ENCODE measurements around the gene SUSD6.

The SUSD6 gene

DNA sequence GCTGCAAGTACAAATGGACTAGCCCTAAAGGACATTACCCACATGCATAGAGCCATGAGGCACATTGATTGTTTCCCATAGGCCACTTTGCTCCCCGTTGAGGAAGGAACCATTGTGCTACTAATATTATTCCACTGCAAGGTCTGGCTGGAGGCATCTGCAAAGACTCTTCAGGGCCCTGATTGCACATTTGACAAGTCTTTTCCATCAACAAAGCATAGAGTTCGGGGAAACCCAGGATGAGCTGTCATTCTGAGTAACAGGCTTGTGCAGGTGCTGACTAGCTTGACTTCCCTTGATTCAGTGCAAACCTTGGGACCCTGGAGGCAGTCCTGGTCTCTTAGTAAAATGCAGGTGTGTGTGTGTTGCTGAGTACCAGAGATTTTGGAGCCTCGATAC lies 73.8 kb downstream of the SUSD6 start:
- Histone ChIP-seq H3K4me2 (peak overlapping the region; percentile 75), H3K4me1 (peaks cover 97% of the 10 kb centered on the region), H3K4me3 (no peak overlapping the region), H3K27me3 (no peaks in the 10 kb centered on the region), H3K36me3 (peaks cover 16% of the 10 kb centered on the region), H4K20me1 (no peaks in the 10 kb centered on the region; the same call in 1 of the 2 replicates), H3K9me3 (peaks cover 11% of the 10 kb centered on the region; the same call in 1 of the 2 replicates), H3K9ac (0 out of 2 replicates have a peak overlapping the region, but pooled peaks have one; percentile 36), H3K27ac (peak overlapping the region; percentile 87)
- TF ChIP-seq Cebpa-rat (IDR thresholded peaks at IDR 0.05) = no peak

DNA sequence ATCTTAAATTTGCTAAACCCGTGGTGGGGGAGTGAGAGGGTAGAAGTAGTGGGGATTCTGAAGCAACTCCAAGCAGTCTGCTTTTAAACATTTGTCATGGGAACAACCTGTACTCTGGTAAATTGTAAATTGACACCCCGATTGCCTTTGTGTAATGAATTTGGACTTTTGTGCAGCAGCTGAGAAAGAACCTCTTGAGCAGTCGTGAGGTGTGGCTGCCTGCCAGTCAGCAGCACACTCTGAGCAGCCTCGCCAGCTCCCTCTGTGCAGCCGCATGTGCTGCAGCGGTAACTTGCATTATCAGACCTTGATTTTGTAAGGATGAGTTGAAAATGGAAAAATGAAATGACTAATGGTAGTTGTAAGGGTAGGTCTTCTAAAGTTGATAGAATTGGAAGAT lies 74.3 kb downstream of the SUSD6 start:
- Histone ChIP-seq H4K20me1 (no peaks in the 10 kb centered on the region; the same call in 1 of the 2 replicates), H3K27ac (peak overlapping the region; percentile 87), H3K4me2 (peak overlapping the region; percentile 75), H3K9me3 (peaks cover 11% of the 10 kb centered on the region; the same call in 1 of the 2 replicates), H3K4me3 (no peak overlapping the region), H3K4me1 (peaks cover 97% of the 10 kb centered on the region), H3K9ac (0 out of 2 replicates have a peak overlapping the region, but pooled peaks have one; percentile 36), H3K27me3 (no peaks in the 10 kb centered on the region), H3K36me3 (peaks cover 15% of the 10 kb centered on the region)
- no peak for TF ChIP-seq Cebpa-rat (IDR thresholded peaks at IDR 0.05)

DNA sequence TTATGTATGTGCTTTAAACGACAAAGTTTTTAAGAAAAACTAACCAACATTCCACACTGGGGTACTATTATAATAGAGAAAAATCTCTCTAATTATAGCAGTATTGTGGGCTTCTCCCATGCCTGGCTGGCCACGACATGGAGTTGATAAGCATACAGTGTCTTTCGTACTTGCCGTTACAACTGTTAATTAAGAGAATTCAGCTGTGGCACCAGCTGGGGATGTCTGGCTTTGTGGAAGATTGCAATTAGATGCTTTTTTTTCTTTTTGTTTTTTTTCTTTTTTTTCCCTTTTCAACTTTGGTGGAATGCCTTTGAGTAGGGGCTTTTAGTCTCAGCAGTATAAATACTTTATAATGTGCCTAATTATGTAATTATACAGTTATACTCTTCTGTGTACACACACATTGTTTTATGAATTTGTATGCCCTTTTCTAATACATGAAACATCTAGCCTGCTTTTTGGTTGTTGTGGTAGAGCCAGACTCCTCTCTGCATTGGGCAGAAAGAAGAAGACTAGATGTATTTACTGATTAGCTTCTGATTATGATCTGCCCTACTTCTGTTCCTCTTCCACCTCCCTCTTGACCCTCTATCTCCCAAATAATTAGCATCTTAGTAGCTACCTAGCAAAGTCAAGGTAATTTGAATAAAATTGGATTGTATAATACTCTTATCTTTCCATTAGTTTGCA lies 76.4 kb downstream of the SUSD6 start:
- Histone ChIP-seq H3K27ac (peak overlapping the region; percentile 87), H4K20me1 (no peaks in the 10 kb centered on the region), H3K9ac (peak overlapping the region; percentile 67), H3K4me2 (peak overlapping the region; percentile 75), H3K36me3 (no peaks in the 10 kb centered on the region), H3K4me1 (peaks cover 100% of the 10 kb centered on the region), H3K27me3 (no peaks in the 10 kb centered on the region), H3K9me3 (no peaks in the 10 kb centered on the region), H3K4me3 (0 out of 2 replicates have a peak overlapping the region, but pooled peaks have one; percentile 27)
- TF ChIP-seq Cebpa-rat (IDR thresholded peaks at IDR 0.05) = no peak

DNA sequence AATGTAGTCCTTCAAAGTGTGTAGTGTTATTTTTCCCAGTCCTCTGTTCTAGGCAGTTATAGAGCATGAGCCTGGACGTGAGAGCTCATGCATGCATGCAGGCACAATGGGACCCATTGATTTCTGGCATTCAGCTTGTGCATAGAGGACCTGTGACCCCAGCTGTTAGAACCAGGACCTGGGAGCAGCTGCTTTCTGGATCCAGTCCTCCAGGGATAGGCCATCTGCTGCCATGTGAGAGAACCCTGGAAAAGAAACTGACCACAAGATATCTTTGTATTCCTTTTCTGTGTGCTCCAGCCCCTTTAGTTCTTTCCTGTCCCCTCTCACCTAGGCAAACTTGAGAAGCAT lies 76.9 kb downstream of the SUSD6 start:
- Histone ChIP-seq H3K4me1 (peaks cover 100% of the 10 kb centered on the region), H3K27ac (peak overlapping the region; percentile 87), H3K9ac (peak overlapping the region; percentile 67), H3K9me3 (no peaks in the 10 kb centered on the region), H3K36me3 (no peaks in the 10 kb centered on the region), H3K27me3 (no peaks in the 10 kb centered on the region), H4K20me1 (no peaks in the 10 kb centered on the region), H3K4me3 (0 out of 2 replicates have a peak overlapping the region, but pooled peaks have one; percentile 27), H3K4me2 (peak overlapping the region; percentile 75)
- no peak for TF ChIP-seq Cebpa-rat (IDR thresholded peaks at IDR 0.05)

DNA sequence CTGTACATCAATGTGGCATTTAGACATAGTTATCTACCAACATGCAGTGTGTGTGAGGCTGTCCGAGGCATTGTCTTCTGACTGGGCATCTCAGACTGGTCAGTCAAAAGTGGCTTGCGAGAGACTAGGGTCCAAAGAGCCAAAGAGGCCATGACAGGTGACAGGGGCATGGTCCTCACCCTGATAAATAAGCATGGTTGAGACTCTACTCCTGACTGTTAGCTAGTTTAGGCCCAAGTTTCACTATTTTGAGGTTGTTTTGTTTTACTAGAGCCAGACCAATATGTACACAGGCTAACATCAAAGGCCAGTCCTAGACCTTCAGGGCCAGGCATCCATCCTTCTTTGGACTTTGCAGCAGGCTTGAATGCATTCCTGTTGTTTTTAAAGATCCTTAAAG lies 78.6 kb downstream of the SUSD6 start:
- Histone ChIP-seq H4K20me1 (no peaks in the 10 kb centered on the region), H3K4me2 (peak overlapping the region; percentile 75), H3K27ac (peak overlapping the region; percentile 87), H3K4me3 (no peak overlapping the region), H3K36me3 (no peaks in the 10 kb centered on the region), H3K9ac (peak overlapping the region; percentile 43; the same call in 1 of the 2 replicates), H3K9me3 (no peaks in the 10 kb centered on the region), H3K4me1 (peaks cover 100% of the 10 kb centered on the region), H3K27me3 (no peaks in the 10 kb centered on the region)
- TF ChIP-seq Cebpa-rat (IDR thresholded peaks at IDR 0.05) = no peak

DNA sequence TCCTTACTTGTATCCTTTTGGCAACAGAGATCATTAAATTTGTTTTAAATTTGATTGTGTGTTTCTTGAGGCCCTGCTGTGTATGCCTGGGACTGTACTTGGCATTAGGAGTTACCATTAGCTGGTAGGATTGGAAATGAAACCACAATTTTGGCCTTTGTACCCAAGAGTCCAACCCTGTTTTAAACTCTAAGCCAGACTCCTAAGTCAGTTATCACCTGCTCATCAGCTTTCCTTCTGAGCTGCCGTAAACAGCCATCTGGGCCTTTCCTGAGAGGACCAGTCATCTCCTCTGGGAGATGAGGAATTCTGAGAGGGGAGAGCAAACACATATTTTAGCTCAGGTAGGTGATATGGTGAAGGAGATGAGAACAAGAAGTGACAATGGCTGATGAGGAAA lies 81.2 kb downstream of the SUSD6 start:
- no peaks in the 10 kb centered on the region for H4K20me1 ChIP-seq
- H3K27ac ChIP-seq = peak overlapping the region; percentile 87
- TF ChIP-seq Cebpa-rat (IDR thresholded peaks at IDR 0.05) = no peak
- H3K9me3 ChIP-seq = no peaks in the 10 kb centered on the region
- no peaks in the 10 kb centered on the region for H3K27me3 ChIP-seq
- peak overlapping the region; percentile 17; the same call in 1 of the 2 replicates for H3K9ac ChIP-seq
- peaks cover 97% of the 10 kb centered on the region for H3K4me1 ChIP-seq
- peak overlapping the region; percentile 75 for H3K4me2 ChIP-seq
- no peaks in the 10 kb centered on the region for H3K36me3 ChIP-seq
- no peak overlapping the region for H3K4me3 ChIP-seq

DNA sequence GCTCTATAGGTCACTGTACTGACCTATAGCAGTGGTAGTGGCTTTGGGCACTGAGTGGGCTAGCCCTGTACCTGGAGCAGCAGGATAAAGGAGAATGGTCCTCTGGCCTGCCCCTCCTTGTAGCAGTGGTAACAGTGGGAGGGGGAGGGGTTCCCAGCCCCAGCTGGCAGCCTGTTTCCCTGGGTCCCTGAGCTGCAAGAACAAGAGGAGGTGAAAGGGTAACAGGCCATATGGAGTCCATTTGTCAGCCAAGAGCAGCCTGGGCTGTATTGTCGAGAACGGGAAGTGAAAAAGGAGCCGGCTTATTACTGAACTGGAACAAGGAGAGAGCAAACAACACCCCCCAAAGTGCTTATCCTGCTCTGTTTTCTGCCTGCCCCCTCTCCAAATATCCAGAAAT lies 81.7 kb downstream of the SUSD6 start:
- H3K27ac ChIP-seq = peak overlapping the region; percentile 87
- no peak for TF ChIP-seq Cebpa-rat (IDR thresholded peaks at IDR 0.05)
- H3K9ac ChIP-seq = peak overlapping the region; percentile 17; the same call in 1 of the 2 replicates
- H3K4me2 ChIP-seq = peak overlapping the region; percentile 75
- H3K36me3 ChIP-seq = no peaks in the 10 kb centered on the region
- H3K4me1 ChIP-seq = peaks cover 91% of the 10 kb centered on the region
- no peaks in the 10 kb centered on the region for H3K27me3 ChIP-seq
- no peaks in the 10 kb centered on the region for H4K20me1 ChIP-seq
- H3K4me3 ChIP-seq = no peak overlapping the region
- no peaks in the 10 kb centered on the region for H3K9me3 ChIP-seq

DNA sequence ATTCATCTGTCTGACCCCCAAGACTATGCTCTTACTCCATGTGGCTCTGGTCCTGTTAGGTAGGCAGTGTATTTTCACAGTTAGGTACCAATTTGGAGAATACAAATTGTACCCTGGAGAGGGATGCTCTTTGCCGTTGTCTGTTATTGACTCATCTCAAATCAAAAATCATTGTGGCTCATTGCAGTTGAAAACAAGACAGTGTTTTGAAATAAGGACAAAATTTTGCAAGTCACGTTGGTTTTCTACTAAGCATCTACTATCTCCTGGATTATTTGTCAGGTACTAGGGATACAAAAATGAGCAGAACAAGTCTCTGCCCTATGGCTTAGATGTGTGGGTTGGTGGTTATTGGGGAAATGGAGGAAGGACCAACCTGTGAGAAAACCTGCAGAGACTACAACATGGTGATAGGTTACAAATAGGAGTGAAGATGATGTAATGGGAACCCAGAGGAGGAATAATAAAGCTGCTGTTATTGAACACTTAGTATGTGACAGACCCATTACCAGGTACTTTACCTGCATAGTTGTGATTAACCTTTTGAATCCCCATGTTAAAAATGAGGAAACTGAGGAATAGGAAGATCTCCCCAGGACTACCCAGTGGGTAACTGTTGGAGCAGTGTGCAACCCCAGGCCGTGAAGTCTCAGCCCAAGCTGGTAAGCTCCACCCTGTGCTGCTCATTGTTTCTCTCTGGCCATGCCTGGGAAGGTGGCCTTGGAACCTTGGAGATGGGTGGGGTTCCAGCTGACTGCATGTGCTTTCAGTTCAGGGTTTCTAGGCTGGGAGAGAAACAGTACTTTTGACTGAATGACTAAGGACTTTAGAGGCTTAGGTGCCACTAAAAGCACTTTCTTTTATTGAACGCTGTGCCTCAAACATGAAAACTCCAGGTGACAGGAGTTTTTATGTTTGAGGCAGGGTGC lies 82.7 kb downstream of the SUSD6 start:
- Histone ChIP-seq H3K36me3 (no peaks in the 10 kb centered on the region), H3K9me3 (no peaks in the 10 kb centered on the region), H3K4me2 (peak overlapping the region; percentile 75), H3K9ac (peak overlapping the region; percentile 42; the same call in 1 of the 2 replicates), H4K20me1 (no peaks in the 10 kb centered on the region), H3K27me3 (no peaks in the 10 kb centered on the region), H3K4me1 (peaks cover 89% of the 10 kb centered on the region), H3K4me3 (no peak overlapping the region), H3K27ac (peak overlapping the region; percentile 87)
- TF ChIP-seq Cebpa-rat (IDR thresholded peaks at IDR 0.05) = no peak

DNA sequence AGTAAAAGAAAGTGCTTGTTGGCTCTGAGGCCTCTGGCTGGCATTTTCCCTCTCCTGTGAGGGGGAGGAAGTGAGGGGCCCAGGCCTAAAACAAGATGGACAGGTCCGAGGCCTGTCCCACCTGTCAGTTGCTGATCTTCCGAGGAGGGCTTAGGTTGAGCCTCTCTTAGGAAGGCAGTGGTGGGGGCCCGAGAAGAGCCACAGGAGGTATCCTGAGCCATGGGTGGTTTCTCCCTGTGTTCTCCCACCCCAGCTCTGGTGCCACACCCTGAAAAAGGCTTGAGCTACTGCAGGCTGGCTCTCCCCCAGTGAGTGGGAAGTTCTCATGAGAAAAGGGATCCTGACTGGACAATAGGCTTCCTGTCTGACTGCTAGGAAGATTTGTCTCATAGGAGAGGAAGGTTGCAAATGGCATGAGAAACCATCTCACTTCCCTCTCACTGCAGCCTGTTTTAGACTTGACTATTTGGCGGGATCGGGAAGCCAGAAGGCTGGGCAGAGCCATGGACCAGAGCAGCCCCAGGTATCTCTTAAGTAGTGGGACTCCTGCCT lies 83.4 kb downstream of the SUSD6 start:
- H3K36me3 ChIP-seq = no peaks in the 10 kb centered on the region
- TF ChIP-seq Cebpa-rat (IDR thresholded peaks at IDR 0.05) = no peak
- no peak overlapping the region for H3K4me3 ChIP-seq
- H3K27me3 ChIP-seq = no peaks in the 10 kb centered on the region
- H3K27ac ChIP-seq = peak overlapping the region; percentile 87
- H3K9me3 ChIP-seq = no peaks in the 10 kb centered on the region
- peak overlapping the region; percentile 42; the same call in 1 of the 2 replicates for H3K9ac ChIP-seq
- peaks cover 89% of the 10 kb centered on the region for H3K4me1 ChIP-seq
- H4K20me1 ChIP-seq = no peaks in the 10 kb centered on the region
- peak overlapping the region; percentile 75 for H3K4me2 ChIP-seq

All from BLaER1 (cell line).